ENCODE results near the gene NCS1. TPM values are rescaled to one million over a fixed set of nuclear protein-coding genes. Genes with fewer than 3 reads are reported as not detected.

NCS1 gene
- total RNA-seq, 2 experiments from 2014 or later = 3.3 TPM

GRCh38 chr9:130149031-130149430 lies 23.2 kb upstream of the NCS1 start:
- Mint-ChIP-seq H3K27me3 (ENCODE audit: low read depth) (peaks cover 18% of the 10 kb centered on the region), H3K36me3 (ENCODE audit: low read depth) (no peaks in the 10 kb centered on the region), H3K4me1 (ENCODE audit: low read depth) (peaks cover 6% of the 10 kb centered on the region), H3K9me3 (ENCODE audit: insufficient read depth) (no peaks in the 10 kb centered on the region), H3K27ac (no peak overlapping the region), H3K4me3 (no peak overlapping the region)
- CTCF ChIA-PET = interaction anchor here (1.3 kb wide), 1 partner anchor 42 kb away, joined by 3 read pairs; no protein-coding TSS in a partner anchor
- no peak for ATAC-seq
- POLR2A ChIA-PET = no interaction called here
- no peak for DNase-seq

DNA sequence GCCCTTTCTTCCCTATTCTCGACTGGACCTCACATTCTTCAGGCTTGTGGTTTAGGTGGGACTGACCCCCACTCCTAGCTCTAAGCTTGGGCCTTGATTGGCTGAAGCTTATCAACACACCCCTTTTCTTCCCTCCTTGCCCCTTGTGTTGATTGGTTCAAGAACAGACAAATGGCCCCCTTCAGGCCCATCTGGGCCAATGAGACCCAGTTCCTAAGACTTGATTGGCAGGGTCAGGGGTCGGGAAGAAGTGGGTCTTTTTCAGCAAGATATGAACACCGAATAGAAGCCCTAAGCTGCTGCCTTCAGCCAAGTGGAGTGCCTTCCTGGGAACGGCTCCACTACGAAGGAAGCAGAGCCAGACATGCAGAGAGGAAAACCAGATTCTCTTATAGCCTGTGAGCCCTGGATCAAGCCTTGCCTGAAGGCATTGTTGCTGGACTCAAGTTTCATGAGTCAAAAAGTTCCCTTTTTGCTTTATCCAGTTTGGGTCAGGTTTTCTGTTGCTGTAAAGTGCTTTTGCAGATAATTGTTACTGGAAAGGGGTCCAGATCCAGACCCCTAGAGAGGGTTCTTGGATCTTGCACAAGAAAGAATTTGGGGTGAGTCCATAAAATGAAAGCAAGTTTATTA lies 22.4 kb upstream of the NCS1 start:
- no peak overlapping the region for H3K4me3 Mint-ChIP-seq
- POLR2A ChIA-PET = no interaction called here
- no peak overlapping the region for H3K27ac Mint-ChIP-seq
- no peak for ATAC-seq
- CTCF ChIA-PET = interaction anchor here (1.3 kb wide), 1 partner anchor 43 kb away, joined by 3 read pairs; no protein-coding TSS in a partner anchor
- no peaks in the 10 kb centered on the region for H3K9me3 Mint-ChIP-seq (ENCODE audit: insufficient read depth)
- peaks cover 3% of the 10 kb centered on the region for H3K4me1 Mint-ChIP-seq (ENCODE audit: low read depth)
- H3K27me3 Mint-ChIP-seq (ENCODE audit: low read depth) = peaks cover 14% of the 10 kb centered on the region
- DNase-seq = no peak
- no peaks in the 10 kb centered on the region for H3K36me3 Mint-ChIP-seq (ENCODE audit: low read depth)

GRCh38 chr9:130150779-130151382 lies 21.3 kb upstream of the NCS1 start:
- Mint-ChIP-seq H3K4me3 (no peak overlapping the region), H3K27me3 (ENCODE audit: low read depth) (peaks cover 8% of the 10 kb centered on the region), H3K9me3 (ENCODE audit: insufficient read depth) (no peaks in the 10 kb centered on the region), H3K27ac (no peak overlapping the region), H3K4me1 (ENCODE audit: low read depth) (peaks cover 2% of the 10 kb centered on the region), H3K36me3 (ENCODE audit: low read depth) (no peaks in the 10 kb centered on the region)
- ATAC-seq (no peak), DNase-seq (no peak)
- ChIA-PET CTCF (interaction anchor here (1.5 kb wide), 1 partner anchor 43 kb away, joined by 4 read pairs; no protein-coding TSS in a partner anchor), POLR2A (no interaction called here)

DNA sequence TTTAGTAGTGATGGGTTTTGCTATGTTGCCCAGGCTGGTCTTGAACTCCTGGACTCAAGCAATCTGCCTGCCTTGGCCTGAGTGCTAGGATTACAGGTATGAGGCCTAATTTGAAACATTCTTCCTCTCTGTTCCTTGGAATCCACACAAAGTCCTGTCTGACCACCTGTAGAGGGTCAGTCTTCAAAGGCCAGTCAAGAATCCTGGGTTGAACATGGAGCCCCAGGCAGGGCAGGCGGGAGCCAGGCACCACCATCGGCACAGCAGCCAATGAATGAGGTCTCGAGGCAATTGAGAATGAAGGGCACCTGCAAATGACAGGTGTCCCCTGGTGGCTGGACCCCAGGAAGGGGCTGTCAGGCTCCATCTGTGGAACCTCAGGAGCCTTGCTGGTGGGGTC lies 17.4 kb upstream of the NCS1 start:
- no peak for DNase-seq
- H3K4me1 Mint-ChIP-seq (ENCODE audit: low read depth) = no peaks in the 10 kb centered on the region
- H3K9me3 Mint-ChIP-seq (ENCODE audit: insufficient read depth) = no peaks in the 10 kb centered on the region
- ChIA-PET POLR2A (no interaction called here), CTCF (no interaction called here)
- no peaks in the 10 kb centered on the region for H3K36me3 Mint-ChIP-seq (ENCODE audit: low read depth)
- no peaks in the 10 kb centered on the region for H3K27me3 Mint-ChIP-seq (ENCODE audit: low read depth)
- no peak for ATAC-seq
- H3K27ac Mint-ChIP-seq = no peak overlapping the region
- no peak overlapping the region for H3K4me3 Mint-ChIP-seq

DNA sequence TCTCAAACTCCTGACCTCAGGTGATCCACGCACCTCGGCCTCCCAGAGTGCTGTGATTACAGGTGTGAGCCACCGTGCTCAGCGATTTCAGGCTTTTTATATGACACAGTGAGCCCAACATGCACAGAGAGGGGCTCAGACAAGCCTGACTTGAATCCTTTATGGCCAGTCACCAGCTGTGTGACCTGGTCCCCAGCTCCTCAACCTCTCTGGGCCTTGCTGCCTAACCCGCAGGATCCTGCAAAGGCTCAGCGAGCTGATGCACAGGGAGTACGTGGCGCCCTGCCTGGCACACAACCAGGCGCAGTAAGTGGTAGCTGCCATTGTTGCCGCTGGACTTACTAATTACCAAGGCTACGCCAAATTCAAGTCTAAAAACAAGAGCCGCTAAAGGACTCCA lies 16.6 kb upstream of the NCS1 start:
- no peaks in the 10 kb centered on the region for H3K36me3 Mint-ChIP-seq (ENCODE audit: low read depth)
- ChIA-PET CTCF (interaction anchor here (0.7 kb wide), 1 partner anchor 30 kb away, joined by 3 read pairs; no protein-coding TSS in a partner anchor), POLR2A (no interaction called here)
- H3K4me3 Mint-ChIP-seq = no peak overlapping the region
- no peaks in the 10 kb centered on the region for H3K9me3 Mint-ChIP-seq (ENCODE audit: insufficient read depth)
- no peak overlapping the region for H3K27ac Mint-ChIP-seq
- DNase-seq (no peak), ATAC-seq (no peak)
- H3K27me3 Mint-ChIP-seq (ENCODE audit: low read depth) = no peaks in the 10 kb centered on the region
- no peaks in the 10 kb centered on the region for H3K4me1 Mint-ChIP-seq (ENCODE audit: low read depth)

GRCh38 chr9:130156672-130157071 lies 15.5 kb upstream of the NCS1 start:
- ChIA-PET POLR2A (no interaction called here), CTCF (no interaction called here)
- Mint-ChIP-seq H3K4me3 (no peak overlapping the region), H3K27me3 (ENCODE audit: low read depth) (no peaks in the 10 kb centered on the region), H3K27ac (no peak overlapping the region), H3K9me3 (ENCODE audit: insufficient read depth) (no peaks in the 10 kb centered on the region), H3K4me1 (ENCODE audit: low read depth) (no peaks in the 10 kb centered on the region), H3K36me3 (ENCODE audit: low read depth) (no peaks in the 10 kb centered on the region)
- DNase-seq (no peak), ATAC-seq (no peak)

- no peak overlapping the region for H3K27ac Mint-ChIP-seq
- no peaks in the 10 kb centered on the region for H3K9me3 Mint-ChIP-seq (ENCODE audit: insufficient read depth)
- CTCF ChIA-PET = no interaction called here
- H3K27me3 Mint-ChIP-seq (ENCODE audit: low read depth) = no peaks in the 10 kb centered on the region
- DNase-seq = no peak
- no peaks in the 10 kb centered on the region for H3K4me1 Mint-ChIP-seq (ENCODE audit: low read depth)
- H3K4me3 Mint-ChIP-seq = no peak overlapping the region
- POLR2A ChIA-PET = no interaction called here
- no peak for ATAC-seq
- H3K36me3 Mint-ChIP-seq (ENCODE audit: low read depth) = no peaks in the 10 kb centered on the region
Measured at GRCh38 chr9:130157079-130157478, 15.1 kb upstream of the NCS1 start.

GRCh38 chr9:130158001-130158400 lies 14.2 kb upstream of the NCS1 start:
- ChIA-PET POLR2A (no interaction called here), CTCF (no interaction called here)
- no peaks in the 10 kb centered on the region for H3K27me3 Mint-ChIP-seq (ENCODE audit: low read depth)
- no peak for ATAC-seq
- H3K4me1 Mint-ChIP-seq (ENCODE audit: low read depth) = no peaks in the 10 kb centered on the region
- H3K27ac Mint-ChIP-seq = no peak overlapping the region
- H3K36me3 Mint-ChIP-seq (ENCODE audit: low read depth) = no peaks in the 10 kb centered on the region
- no peaks in the 10 kb centered on the region for H3K9me3 Mint-ChIP-seq (ENCODE audit: insufficient read depth)
- no peak for DNase-seq
- H3K4me3 Mint-ChIP-seq = no peak overlapping the region

DNA sequence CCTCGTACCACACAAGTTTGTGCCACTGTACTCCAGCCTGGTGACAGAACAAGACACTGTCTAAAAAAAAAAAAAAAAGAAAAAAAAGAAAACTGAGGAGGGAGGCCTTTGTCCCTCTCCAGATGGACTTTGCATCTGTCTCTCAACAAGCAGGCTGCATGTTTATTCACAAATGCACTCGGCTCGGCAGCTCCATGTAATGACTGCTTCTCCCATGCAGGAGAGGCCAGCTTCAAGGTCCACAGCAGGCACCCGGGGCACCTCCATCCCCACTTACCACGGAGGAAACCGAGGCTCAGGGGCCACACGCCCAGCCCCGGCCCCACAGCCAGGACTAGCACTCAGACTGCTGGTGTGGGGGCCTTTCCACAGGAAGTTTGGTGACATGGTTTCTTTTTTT lies 13.1 kb upstream of the NCS1 start:
- no peaks in the 10 kb centered on the region for H3K9me3 Mint-ChIP-seq (ENCODE audit: insufficient read depth)
- H3K4me1 Mint-ChIP-seq (ENCODE audit: low read depth) = no peaks in the 10 kb centered on the region
- H3K27me3 Mint-ChIP-seq (ENCODE audit: low read depth) = no peaks in the 10 kb centered on the region
- DNase-seq (no peak), ATAC-seq (no peak)
- CTCF ChIA-PET = no interaction called here
- POLR2A ChIA-PET = no interaction called here
- H3K27ac Mint-ChIP-seq = no peak overlapping the region
- no peak overlapping the region for H3K4me3 Mint-ChIP-seq
- H3K36me3 Mint-ChIP-seq (ENCODE audit: low read depth) = no peaks in the 10 kb centered on the region

GRCh38 chr9:130159915-130160670 lies 12.1 kb upstream of the NCS1 start:
- Mint-ChIP-seq H3K9me3 (ENCODE audit: insufficient read depth) (no peaks in the 10 kb centered on the region), H3K27me3 (ENCODE audit: low read depth) (no peaks in the 10 kb centered on the region), H3K36me3 (ENCODE audit: low read depth) (no peaks in the 10 kb centered on the region), H3K4me3 (no peak overlapping the region), H3K27ac (no peak overlapping the region), H3K4me1 (ENCODE audit: low read depth) (no peaks in the 10 kb centered on the region)
- DNase-seq (no peak), ATAC-seq (no peak)
- POLR2A ChIA-PET = no interaction called here
- CTCF ChIA-PET = no interaction called here

DNA sequence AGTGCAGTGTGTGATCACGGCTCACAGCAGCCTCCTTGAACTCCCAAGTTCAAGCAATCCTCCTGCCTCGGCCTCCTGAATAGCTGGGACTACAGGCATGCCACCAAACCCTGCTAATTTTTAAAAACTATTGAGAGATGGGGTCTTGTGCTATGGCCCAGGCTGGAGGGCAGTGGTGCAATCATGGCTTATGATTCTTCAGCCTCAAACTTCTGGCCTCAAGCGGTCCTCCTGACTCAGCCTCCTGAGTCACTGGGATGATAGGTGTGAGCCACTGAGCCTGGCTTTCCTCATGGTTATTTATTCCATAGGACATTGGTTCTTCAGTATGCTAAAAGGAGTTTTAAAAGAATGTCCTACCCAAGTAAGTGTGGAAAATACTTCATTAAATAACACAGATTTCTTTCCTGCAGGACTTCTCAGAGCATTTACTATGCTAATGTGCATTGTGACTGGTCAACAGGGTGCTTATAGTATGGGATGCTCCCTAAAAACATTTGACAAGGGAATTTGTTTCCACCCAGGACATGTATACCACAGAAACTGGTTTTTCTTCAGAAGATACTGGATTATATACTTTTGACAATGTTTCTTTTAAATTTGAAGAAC lies 11.2 kb upstream of the NCS1 start:
- H3K27me3 Mint-ChIP-seq (ENCODE audit: low read depth) = no peaks in the 10 kb centered on the region
- no peaks in the 10 kb centered on the region for H3K36me3 Mint-ChIP-seq (ENCODE audit: low read depth)
- no peaks in the 10 kb centered on the region for H3K9me3 Mint-ChIP-seq (ENCODE audit: insufficient read depth)
- CTCF ChIA-PET = no interaction called here
- H3K27ac Mint-ChIP-seq = no peak overlapping the region
- ATAC-seq = no peak
- no peaks in the 10 kb centered on the region for H3K4me1 Mint-ChIP-seq (ENCODE audit: low read depth)
- no peak for DNase-seq
- POLR2A ChIA-PET = no interaction called here
- no peak overlapping the region for H3K4me3 Mint-ChIP-seq

- H3K4me3 Mint-ChIP-seq = no peak overlapping the region
- no peak overlapping the region for H3K27ac Mint-ChIP-seq
- H3K27me3 Mint-ChIP-seq (ENCODE audit: low read depth) = peaks cover 9% of the 10 kb centered on the region
- DNase-seq = no peak
- no peaks in the 10 kb centered on the region for H3K36me3 Mint-ChIP-seq (ENCODE audit: low read depth)
- no peak for ATAC-seq
- peaks cover 9% of the 10 kb centered on the region for H3K4me1 Mint-ChIP-seq (ENCODE audit: low read depth)
- ChIA-PET POLR2A (no interaction called here), CTCF (interaction anchor here (0.5 kb wide), 1 partner anchor 62 kb away, joined by 3 read pairs; no protein-coding TSS in a partner anchor)
- no peaks in the 10 kb centered on the region for H3K9me3 Mint-ChIP-seq (ENCODE audit: insufficient read depth)
Measured at GRCh38 chr9:130165579-130165978, 6.6 kb upstream of the NCS1 start.
